Measurements from ENCODE around the gene FLT1. TPM values are rescaled to one million over a fixed set of nuclear protein-coding genes. Genes with fewer than 3 reads are reported as not detected.

FLT1 gene
- total RNA-seq, 1 experiment from 2014 or later, result not detected

GRCh38 chr13:28438067-28438466, 56.9 kb downstream of the FLT1 start:
- POLR2A ChIA-PET (ENCODE audit: unreplicated experiment), result no interaction called here
- Histone ChIP-seq H3K4me1 (replicated peaks; ENCODE audit: insufficient read depth) (no peaks in the 10 kb centered on the region), H3F3A (ENCODE audit: insufficient read depth, low read depth) (no peaks in the 10 kb centered on the region), H3K27me3 (ENCODE audit: insufficient read depth, low read depth) (peaks cover 89% of the 10 kb centered on the region), H3K4me2 (no peak overlapping the region), H2AFZ (no peak overlapping the region), H3K36me3 (ENCODE audit: low read depth) (no peaks in the 10 kb centered on the region), H3K9me3 (ENCODE audit: insufficient read depth, low read depth) (no peaks in the 10 kb centered on the region), H3K9me2 (ENCODE audit: insufficient read depth) (no peaks in the 10 kb centered on the region), H3K27ac (no peak overlapping the region), H3K4me3 (no peak overlapping the region), H4K20me1 (ENCODE audit: insufficient read depth) (no peaks in the 10 kb centered on the region), H3K79me2 (ENCODE audit: low read depth) (no peaks in the 10 kb centered on the region)
- TF ChIP-seq EZH2 (IDR thresholded peaks at IDR 0.05; ENCODE audit: low read depth), result no peak
- no peak for TF ChIP-seq CTCF (conservative IDR thresholded peaks at IDR 0.05)
- no TSS peak for BruUV-seq (replicated peaks)
- CTCF ChIA-PET, result no interaction called here
- no peak for DNase-seq
- intact Hi-C loops (cut with micrococcal nuclease; ENCODE audit: unreplicated experiment), result no loop called here

- ChIA-PET POLR2A (ENCODE audit: unreplicated experiment) (no interaction called here), CTCF (no interaction called here)
- Histone ChIP-seq H3K79me2 (ENCODE audit: low read depth) (no peaks in the 10 kb centered on the region), H2AFZ (no peak overlapping the region), H3K4me1 (replicated peaks; ENCODE audit: insufficient read depth) (no peaks in the 10 kb centered on the region), H3K4me3 (no peak overlapping the region), H3K4me2 (no peak overlapping the region), H3K9me3 (ENCODE audit: insufficient read depth, low read depth) (no peaks in the 10 kb centered on the region), H3K36me3 (ENCODE audit: low read depth) (no peaks in the 10 kb centered on the region), H3K27ac (no peak overlapping the region), H3K9me2 (ENCODE audit: insufficient read depth) (no peaks in the 10 kb centered on the region), H3F3A (ENCODE audit: insufficient read depth, low read depth) (no peaks in the 10 kb centered on the region), H4K20me1 (ENCODE audit: insufficient read depth) (no peaks in the 10 kb centered on the region), H3K27me3 (ENCODE audit: insufficient read depth, low read depth) (peaks cover 97% of the 10 kb centered on the region)
- TF ChIP-seq CTCF (conservative IDR thresholded peaks at IDR 0.05), result no peak
- TF ChIP-seq EZH2 (IDR thresholded peaks at IDR 0.05; ENCODE audit: low read depth), result no peak
- no TSS peak for BruUV-seq (replicated peaks)
- intact Hi-C loops (cut with micrococcal nuclease; ENCODE audit: unreplicated experiment), result no loop called here
- no peak for DNase-seq
Observed at GRCh38 chr13:28435917-28436316, 59.0 kb downstream of the FLT1 start.

- Histone ChIP-seq H4K20me1 (ENCODE audit: insufficient read depth) (no peaks in the 10 kb centered on the region), H3K4me3 (no peak overlapping the region), H3K79me2 (ENCODE audit: low read depth) (no peaks in the 10 kb centered on the region), H3K9me2 (ENCODE audit: insufficient read depth) (no peaks in the 10 kb centered on the region), H3K9me3 (ENCODE audit: insufficient read depth, low read depth) (no peaks in the 10 kb centered on the region), H3K36me3 (ENCODE audit: low read depth) (no peaks in the 10 kb centered on the region), H3K4me1 (replicated peaks; ENCODE audit: insufficient read depth) (no peaks in the 10 kb centered on the region), H3F3A (ENCODE audit: insufficient read depth, low read depth) (no peaks in the 10 kb centered on the region), H3K4me2 (no peak overlapping the region), H3K27ac (no peak overlapping the region), H3K27me3 (ENCODE audit: insufficient read depth, low read depth) (peaks cover 99% of the 10 kb centered on the region), H2AFZ (no peak overlapping the region)
- TF ChIP-seq EZH2 (IDR thresholded peaks at IDR 0.05; ENCODE audit: low read depth) (no peak), CTCF (conservative IDR thresholded peaks at IDR 0.05) (no peak)
- CTCF ChIA-PET, result no interaction called here
- DNase-seq, result no peak
- POLR2A ChIA-PET (ENCODE audit: unreplicated experiment), result no interaction called here
- BruUV-seq (replicated peaks), result no TSS peak
- intact Hi-C loops (cut with micrococcal nuclease; ENCODE audit: unreplicated experiment), result no loop called here
Observed at GRCh38 chr13:28434926-28435325, 60.0 kb downstream of the FLT1 start.
